Vagina (tissue), 2 donors: Measurements from ENCODE around the gene SGTA.

Source experiments
- POLR2A ChIP-seq, 2 donors: fragments of 450-650 bp; IDR thresholded peaks; one replicate each; pipeline ENCODE4 v1.6.1; 2017; ENCODE audit warnings: antibody characterized with exemption in 2 of 2, mild to moderate bottlenecking in 2 of 2, moderate library complexity in 2 of 2
- TF ChIP-seq, protein P1 (sequence below), 3 experiments: fragments of 450-650 bp in 2 of 3; fragments of 200-600 bp in 1 of 3; sonication (generic) in 1 of 3; IDR thresholded peaks; one replicate each; pipeline ENCODE4 v1.5.1; 2017 to 2019; ENCODE audit warnings: antibody characterized with exemption in 3 of 3, mild to moderate bottlenecking in 2 of 3, moderate library complexity in 2 of 3

DNA sequence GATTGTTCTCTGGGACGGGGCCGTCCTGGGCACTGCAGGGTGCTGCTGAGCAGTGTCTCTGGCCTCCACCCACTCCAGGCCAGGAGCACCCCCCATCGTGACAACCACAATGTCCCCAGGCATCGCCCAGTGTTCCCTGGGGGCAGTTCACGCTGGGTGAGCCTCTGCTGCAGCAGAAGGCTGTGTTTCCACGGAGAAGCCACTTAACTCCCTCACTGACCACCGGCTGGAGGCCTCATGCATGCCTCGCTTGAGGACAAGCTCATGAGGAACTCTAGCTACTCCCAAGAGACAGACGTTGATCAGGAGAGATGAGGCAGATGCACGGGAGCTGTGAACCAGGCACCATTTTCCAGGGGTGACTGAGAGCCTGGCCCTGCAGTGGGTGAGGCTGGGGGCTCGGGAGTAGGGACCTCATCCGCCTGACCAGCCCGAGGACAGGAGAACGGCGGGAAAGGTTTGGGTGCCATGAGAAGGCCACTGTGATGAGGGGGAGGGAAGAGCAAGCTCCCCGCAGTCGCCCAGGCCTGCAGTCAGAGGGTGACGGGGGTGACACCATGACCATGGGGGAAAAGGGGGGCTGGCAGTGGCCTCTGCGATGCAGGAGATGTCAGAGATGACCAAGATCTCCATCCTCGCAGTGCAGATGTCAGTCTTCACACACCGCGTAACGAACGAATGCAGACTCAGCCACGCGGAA, 48.3 kb downstream of the SGTA start:
- TF ChIP-seq, protein P1, sequence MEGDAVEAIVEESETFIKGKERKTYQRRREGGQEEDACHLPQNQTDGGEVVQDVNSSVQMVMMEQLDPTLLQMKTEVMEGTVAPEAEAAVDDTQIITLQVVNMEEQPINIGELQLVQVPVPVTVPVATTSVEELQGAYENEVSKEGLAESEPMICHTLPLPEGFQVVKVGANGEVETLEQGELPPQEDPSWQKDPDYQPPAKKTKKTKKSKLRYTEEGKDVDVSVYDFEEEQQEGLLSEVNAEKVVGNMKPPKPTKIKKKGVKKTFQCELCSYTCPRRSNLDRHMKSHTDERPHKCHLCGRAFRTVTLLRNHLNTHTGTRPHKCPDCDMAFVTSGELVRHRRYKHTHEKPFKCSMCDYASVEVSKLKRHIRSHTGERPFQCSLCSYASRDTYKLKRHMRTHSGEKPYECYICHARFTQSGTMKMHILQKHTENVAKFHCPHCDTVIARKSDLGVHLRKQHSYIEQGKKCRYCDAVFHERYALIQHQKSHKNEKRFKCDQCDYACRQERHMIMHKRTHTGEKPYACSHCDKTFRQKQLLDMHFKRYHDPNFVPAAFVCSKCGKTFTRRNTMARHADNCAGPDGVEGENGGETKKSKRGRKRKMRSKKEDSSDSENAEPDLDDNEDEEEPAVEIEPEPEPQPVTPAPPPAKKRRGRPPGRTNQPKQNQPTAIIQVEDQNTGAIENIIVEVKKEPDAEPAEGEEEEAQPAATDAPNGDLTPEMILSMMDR (IDR thresholded peaks at IDR 0.05): no peak
- TF ChIP-seq POLR2A (IDR thresholded peaks at IDR 0.05): no peak
